H9 (cell line): ENCODE results near the gene SLC48A1. TPM values are rescaled to one million over a fixed set of nuclear protein-coding genes. Genes with fewer than 3 reads are reported as not detected.
A peak's percentile ranks its signal among the peaks of the same experiment; 100 is the strongest.

ENCODE experiments used
- DNase-seq: peaks from one replicate; pipeline ENCODE4 v3.0.0-alpha.2; 2017
- H2AFZ ChIP-seq: one replicate; pipeline ENCODE4 v1.6.1; 2013; ENCODE audit warnings: mild to moderate bottlenecking, low read length, control low read depth, moderate library complexity
- H2AK5ac ChIP-seq: 2 replicates; pipeline ENCODE4 v1.6.1; 2013; ENCODE audit warnings: low read length, control low read depth, mixed read lengths; ENCODE audit not compliant: insufficient read length
- H2BK120ac ChIP-seq: one replicate; pipeline ENCODE4 v1.6.1; 2013; ENCODE audit warnings: low read depth, mild to moderate bottlenecking, low read length, control low read depth, inconsistent platforms; ENCODE audit not compliant: poor library complexity, severe bottlenecking
- H2BK12ac ChIP-seq: 2 replicates; pipeline ENCODE4 v1.6.1; 2013; ENCODE audit warnings: low read length, control low read depth, mixed read lengths, low read depth; ENCODE audit not compliant: insufficient read length
- H2BK15ac ChIP-seq: 2 replicates; pipeline ENCODE4 v1.6.1; 2013; ENCODE audit warnings: low read depth, low read length, control low read depth
- H2BK20ac ChIP-seq: one replicate; pipeline ENCODE4 v1.6.1; 2013; ENCODE audit warnings: low read depth, mild to moderate bottlenecking, low read length, control low read depth, inconsistent platforms; ENCODE audit not compliant: poor library complexity, severe bottlenecking
- H2BK5ac ChIP-seq: 2 replicates; pipeline ENCODE4 v1.6.1; 2013; ENCODE audit warnings: low read length, control low read depth, mixed read lengths; ENCODE audit not compliant: insufficient read length
- H3K14ac ChIP-seq: 2 replicates; pipeline ENCODE4 v1.6.1; 2013; ENCODE audit warnings: low read length, control low read depth; ENCODE audit not compliant: insufficient read depth
- H3K18ac ChIP-seq: 2 replicates; pipeline ENCODE4 v1.6.1; 2013; ENCODE audit warnings: low read depth, mild to moderate bottlenecking, mixed read lengths, low read length, control low read depth; ENCODE audit not compliant: insufficient read length
- H3K23ac ChIP-seq: 2 replicates; pipeline ENCODE4 v1.6.1; 2013; ENCODE audit warnings: low read length, control low read depth, mixed read lengths, low read depth; ENCODE audit not compliant: insufficient read length
- H3K23me2 ChIP-seq: 2 replicates; pipeline ENCODE4 v1.6.1; 2013; ENCODE audit warnings: low read depth, mild to moderate bottlenecking, mixed read lengths, low read length, control low read depth; ENCODE audit not compliant: insufficient read length, poor library complexity, severe bottlenecking
- H3K27ac ChIP-seq: 2 replicates; pipeline ENCODE4 v1.5.1; 2013; ENCODE audit warnings: low read length, control low read depth, mixed read lengths, low read depth; ENCODE audit not compliant: insufficient read length
- H3K27me3 ChIP-seq: 2 replicates; pipeline ENCODE4 v1.6.1; 2013; ENCODE audit warnings: low read length, control low read depth, inconsistent platforms; ENCODE audit not compliant: insufficient read depth
- H3K4ac ChIP-seq: 2 replicates; pipeline ENCODE4 v1.6.1; 2013; ENCODE audit warnings: low read depth, mild to moderate bottlenecking, control low read depth, inconsistent platforms, low read length, moderate library complexity
- H3K4me1 ChIP-seq: 2 replicates; pipeline ENCODE4 v1.6.1; 2013; ENCODE audit warnings: low read length, control low read depth, inconsistent platforms; ENCODE audit not compliant: insufficient read depth
- H3K4me2 ChIP-seq: 2 replicates; pipeline ENCODE4 v1.6.1; 2013; ENCODE audit warnings: low read length, control low read depth, mixed read lengths; ENCODE audit not compliant: insufficient read length, insufficient read depth
- H3K56ac ChIP-seq: 2 replicates; pipeline ENCODE4 v1.6.1; 2013; ENCODE audit warnings: low read depth, mild to moderate bottlenecking, mixed read lengths, low read length, control low read depth; ENCODE audit not compliant: insufficient read length
- H3K79me1 ChIP-seq: 2 replicates; pipeline ENCODE4 v1.6.1; 2013; ENCODE audit warnings: low read depth, mild to moderate bottlenecking, moderate library complexity, low read length, control low read depth, inconsistent platforms; ENCODE audit not compliant: insufficient read depth, poor library complexity, severe bottlenecking
- H3K79me2 ChIP-seq: 2 replicates; pipeline ENCODE4 v1.6.1; 2013; ENCODE audit warnings: low read length, control low read depth, inconsistent platforms; ENCODE audit not compliant: insufficient read depth
- H3K9ac ChIP-seq: 2 replicates; pipeline ENCODE4 v1.6.1; 2013; ENCODE audit warnings: low read length, control low read depth, mixed read lengths; ENCODE audit not compliant: insufficient read length; ENCODE audit errors: extremely low read depth
- H3K9me3 ChIP-seq: one replicate; pipeline ENCODE4 v1.6.1; 2013; ENCODE audit warnings: low read depth, low read length, inconsistent platforms; ENCODE audit not compliant: control insufficient read depth
- H3T11ph ChIP-seq: one replicate; pipeline ENCODE4 v1.6.1; 2013; ENCODE audit warnings: mild to moderate bottlenecking, low read length, control low read depth, inconsistent platforms
- H4K20me1 ChIP-seq: one replicate; pipeline ENCODE4 v1.6.1; 2013; ENCODE audit not compliant: control insufficient read depth, insufficient read length, insufficient read depth
- H4K5ac ChIP-seq: 2 replicates; pipeline ENCODE4 v1.6.1; 2013; ENCODE audit warnings: low read depth, mild to moderate bottlenecking, mixed read lengths, low read length, control low read depth; ENCODE audit not compliant: insufficient read length
- H4K8ac ChIP-seq: replicated peaks from 2 replicates; pipeline ENCODE4 v1.6.1; 2013; ENCODE audit warnings: low read length, control low read depth, mixed read lengths, low read depth; ENCODE audit not compliant: insufficient read length
- H4K91ac ChIP-seq: 2 replicates; pipeline ENCODE4 v1.6.1; 2013; ENCODE audit warnings: low read depth, mild to moderate bottlenecking, moderate library complexity, mixed read lengths, low read length, control low read depth; ENCODE audit not compliant: insufficient read length
- H3K27ac Mint-ChIP-seq, 3 experiments: 2 replicates in 2 of 3; 3 replicates in 1 of 3; pipeline ENCODE4 v1.8.0; 2020 to 2021; ENCODE audit warnings: mixed read lengths in 3 of 3, mild to moderate bottlenecking in 1 of 3, moderate library complexity in 1 of 3
- H3K27me3 Mint-ChIP-seq: 2 replicates; pipeline ENCODE4 v1.8.0; 2021; ENCODE audit warnings: low read depth, mild to moderate bottlenecking, moderate library complexity, mixed read lengths
- H3K36me3 Mint-ChIP-seq, 3 experiments: 2 replicates in 2 of 3; 3 replicates in 1 of 3; pipeline ENCODE4 v1.8.0; 2020 to 2021; ENCODE audit warnings: low read depth in 3 of 3, mixed read lengths in 3 of 3; ENCODE audit not compliant: insufficient read depth in 1 of 3
- H3K4me1 Mint-ChIP-seq, 2 experiments: 2 replicates each; pipeline ENCODE4 v1.8.0; 2020; ENCODE audit warnings: mixed read lengths in 2 of 2
- H3K4me3 Mint-ChIP-seq, 2 experiments: 2 replicates in 1 of 2; 3 replicates in 1 of 2; pipeline ENCODE4 v1.8.0; 2020 to 2021; ENCODE audit warnings: mild to moderate bottlenecking in 2 of 2, mixed read lengths in 2 of 2, moderate library complexity in 1 of 2
- H3K9me3 Mint-ChIP-seq, 2 experiments: 2 replicates in 1 of 2; 3 replicates in 1 of 2; pipeline ENCODE4 v1.8.0; 2020; ENCODE audit warnings: mild to moderate bottlenecking in 2 of 2, mixed read lengths in 2 of 2, moderate library complexity in 1 of 2
- WGBS: extraction: QIAGEN DNeasy Blood & Tissue Kit; methylation state at CpG from one replicate; pipeline ENCODE4 v1.1.7; 2013; ENCODE audit warnings: missing lambda C conversion rate, low lambda C conversion rate, mixed read lengths; ENCODE audit not compliant: insufficient read length; ENCODE audit errors: extremely low coverage; 5-methylcytosine and 5-hydroxymethylcytosine counted together
- total RNA-seq: library from RNA; stranded (reverse); gene quantifications from 2 replicates; pipeline ENCODE4 v1.2.1, GENCODE V29; 2021
- TF ChIP-seq, protein P1 (sequence below): fragments of 200-600 bp; sonication (generic); conservative IDR thresholded peaks from 3 replicates; pipeline ENCODE4 v1.8.0; 2021; ENCODE audit warnings: antibody characterized with exemption, mild to moderate bottlenecking

The SLC48A1 gene
- total RNA-seq, 1 experiment from 2014 or later = 10.6 TPM

DNA sequence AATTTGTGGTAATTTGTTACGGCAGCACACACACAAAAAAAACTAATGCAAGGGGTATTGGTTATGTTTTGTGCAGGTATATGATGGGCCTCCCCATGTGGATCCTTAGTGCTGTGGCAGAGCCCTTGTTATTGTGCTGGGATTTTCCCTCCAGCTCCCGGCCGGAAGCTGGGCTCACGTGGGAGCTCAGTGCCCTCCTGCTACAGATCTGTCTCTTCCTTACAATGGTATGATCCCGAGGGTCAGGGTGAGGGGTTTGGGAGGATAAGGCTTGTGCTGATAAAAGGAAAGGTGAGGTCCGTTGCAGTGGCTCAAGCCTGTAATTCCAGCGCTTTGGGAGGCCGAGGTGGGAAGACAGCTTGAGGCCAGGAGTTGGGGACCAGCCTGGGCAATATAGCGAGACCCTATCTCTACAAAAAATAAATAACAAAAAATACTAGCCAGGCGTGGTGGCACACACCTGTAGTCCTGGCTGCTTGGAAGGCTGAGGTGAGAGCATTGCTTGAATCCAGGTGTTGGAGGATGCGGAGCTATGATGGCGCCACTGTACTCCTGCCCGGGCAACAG lies 861 bp upstream of the SLC48A1 start:
- H2BK15ac ChIP-seq = no peak overlapping the region
- no peak overlapping the region for H3K14ac ChIP-seq
- no peak overlapping the region for H2BK5ac ChIP-seq
- peaks cover 3% of the 10 kb centered on the region for H4K20me1 ChIP-seq
- H3K9me3 ChIP-seq = no peaks in the 10 kb centered on the region
- no peak overlapping the region for H2BK20ac ChIP-seq
- no peak overlapping the region for H4K8ac ChIP-seq
- no peak overlapping the region for H3K23ac ChIP-seq
- no peak overlapping the region for H3T11ph ChIP-seq
- Mint-ChIP-seq H3K36me3 (peaks cover 0 to 1% (median 0%) of the 10 kb centered on the region in 3 experiments; a peak in 2 of 7 replicates), H3K9me3 (no peaks in the 10 kb centered on the region), H3K27me3 (peaks cover 22% of the 10 kb centered on the region), H3K4me1 (peaks cover 18 to 28% of the 10 kb centered on the region in 2 experiments), H3K27ac (peak overlapping the region in 1 of 3 experiments; percentile 27; a peak in 2 of 7 replicates), H3K4me3 (peak overlapping the region; percentile 59 to 75)
- H3K18ac ChIP-seq = no peak overlapping the region
- no peak overlapping the region for H3K27ac ChIP-seq
- H3K23me2 ChIP-seq = peaks cover 6% of the 10 kb centered on the region
- no peak for DNase-seq
- H3K79me1 ChIP-seq = no peaks in the 10 kb centered on the region
- peaks cover 6% of the 10 kb centered on the region for H3K4me1 ChIP-seq
- no peak overlapping the region for H2BK120ac ChIP-seq
- H2AK5ac ChIP-seq = no peak overlapping the region
- H3K9ac ChIP-seq = no peak overlapping the region
- peak overlapping the region; percentile 69 for H3K4me2 ChIP-seq
- no peaks in the 10 kb centered on the region for H3K27me3 ChIP-seq
- H4K91ac ChIP-seq = no peak overlapping the region
- TF ChIP-seq, protein P1, sequence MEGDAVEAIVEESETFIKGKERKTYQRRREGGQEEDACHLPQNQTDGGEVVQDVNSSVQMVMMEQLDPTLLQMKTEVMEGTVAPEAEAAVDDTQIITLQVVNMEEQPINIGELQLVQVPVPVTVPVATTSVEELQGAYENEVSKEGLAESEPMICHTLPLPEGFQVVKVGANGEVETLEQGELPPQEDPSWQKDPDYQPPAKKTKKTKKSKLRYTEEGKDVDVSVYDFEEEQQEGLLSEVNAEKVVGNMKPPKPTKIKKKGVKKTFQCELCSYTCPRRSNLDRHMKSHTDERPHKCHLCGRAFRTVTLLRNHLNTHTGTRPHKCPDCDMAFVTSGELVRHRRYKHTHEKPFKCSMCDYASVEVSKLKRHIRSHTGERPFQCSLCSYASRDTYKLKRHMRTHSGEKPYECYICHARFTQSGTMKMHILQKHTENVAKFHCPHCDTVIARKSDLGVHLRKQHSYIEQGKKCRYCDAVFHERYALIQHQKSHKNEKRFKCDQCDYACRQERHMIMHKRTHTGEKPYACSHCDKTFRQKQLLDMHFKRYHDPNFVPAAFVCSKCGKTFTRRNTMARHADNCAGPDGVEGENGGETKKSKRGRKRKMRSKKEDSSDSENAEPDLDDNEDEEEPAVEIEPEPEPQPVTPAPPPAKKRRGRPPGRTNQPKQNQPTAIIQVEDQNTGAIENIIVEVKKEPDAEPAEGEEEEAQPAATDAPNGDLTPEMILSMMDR = no peak
- no peaks in the 10 kb centered on the region for H3K79me2 ChIP-seq
- H3K4ac ChIP-seq = no peak overlapping the region
- H2BK12ac ChIP-seq = no peak overlapping the region
- no peak overlapping the region for H3K56ac ChIP-seq
- no peak overlapping the region for H2AFZ ChIP-seq
- no peak overlapping the region for H4K5ac ChIP-seq
- no CpG with 5 or more reads among the region's 13 CpGs for WGBS
